Heart left ventricle (tissue), 13 donors: ENCODE measurements around the gene POLR2J.
"Not testable (repeated sequence)": the region's sequence is repeated elsewhere in the genome, so short reads cannot be mapped to it uniquely, and the experiment has no call there.

ENCODE experiments used
- CTCF ChIP-seq, 12 donors: fragments of 200-600 bp; sonication (generic) in 4 of 12; IDR thresholded peaks; one replicate each; pipeline versions ENCODE4 v1.5.0 to v1.8.0; 2018 to 2022; ENCODE audit warnings: antibody characterized with exemption in 12 of 12, mild to moderate bottlenecking in 5 of 12
- POLR2A ChIP-seq, 2 donors: fragments of 450-650 bp; IDR thresholded peaks; one replicate each; pipeline ENCODE4 v1.6.1; 2017; ENCODE audit warnings: antibody characterized with exemption in 2 of 2, mild to moderate bottlenecking in 2 of 2, moderate library complexity in 2 of 2
- donor health status: ischemic (EF 13 %, LVEDD 7.1; RV severe dilation, severe dysfunction).
- donor health status: DM: no; HTN: yes; CAD: no.
- donor health status: DM: no; HTN: no; CAD: no.
- donor health status: ischemic (EF 25% LVEDD 6.9; RV normal size, moderate dysfunction).
- donor health status: ischemic (EF 25% LVEDD 5.7; RV mildly dilated, moderate dysfunction).
- donor health status: ischemic (EF 35%, LVEDD 5.7; RV mildly dilated, moderate dysfunction).
- donor health status: nonischemic (EF 11% LVEDD 7.7; RV severe dilation, severe dysfunction).
- donor health status: DM: yes; HTN: yes; CAD: no.
- donor health status: PGD.
- donor health status: ischemic (EF 29% LVEDD 5.4; RV normal size, mild dysfunction).
- donor health status: nonischemic (EF 23%, LVEDD 6.1; RV moderate dilation, normal function).

DNA sequence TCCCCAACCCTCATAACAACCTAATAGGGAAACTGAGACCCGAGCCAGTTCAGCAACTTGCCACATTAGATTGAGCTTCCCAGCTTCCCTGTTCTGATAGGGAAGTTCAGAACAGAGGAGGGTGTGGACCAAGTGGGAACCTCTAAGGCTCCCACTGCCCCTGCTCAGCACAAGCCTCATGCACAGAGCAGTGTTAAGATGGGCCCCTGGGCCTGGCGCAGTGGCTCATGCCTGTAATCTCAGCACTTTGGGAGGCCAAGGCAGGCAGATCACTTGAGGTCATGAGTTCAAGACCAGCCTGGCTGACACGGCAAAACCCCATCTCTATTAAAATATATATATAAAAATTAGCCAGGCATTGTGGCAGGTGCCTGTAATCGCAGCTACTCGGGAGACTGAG is 18.6 kb upstream of the POLR2J start:
- TF ChIP-seq CTCF, POLR2A (IDR thresholded peaks at IDR 0.05): not testable (repeated sequence)
